ENCODE results near the gene RBM26. TPM values are rescaled to one million over a fixed set of nuclear protein-coding genes. Genes with fewer than 3 reads are reported as not detected.

Gene RBM26
- total and polyA plus RNA-seq, 2 experiments from 2014 or later, result 11.1 to 19.2 TPM

- H3K36me3 ChIP-seq (ENCODE audit: low read depth), result no peaks in the 10 kb centered on the region
- no peak for DNase-seq
- no peaks in the 10 kb centered on the region for H3K79me2 ChIP-seq (ENCODE audit: insufficient read depth)
- no peak overlapping the region for H3K9ac ChIP-seq
- no peaks in the 10 kb centered on the region for H3F3A ChIP-seq (ENCODE audit: insufficient read depth)
- no peaks in the 10 kb centered on the region for H3K9me3 ChIP-seq (ENCODE audit: low read depth)
- H2AFZ ChIP-seq, result no peak overlapping the region
- H3K27me3 ChIP-seq (replicated peaks; ENCODE audit: insufficient read depth), result no peaks in the 10 kb centered on the region
- no peaks in the 10 kb centered on the region for H3K9me2 ChIP-seq (ENCODE audit: insufficient read depth)
- no peak overlapping the region for H3K4me3 ChIP-seq
- H4K20me1 ChIP-seq (ENCODE audit: insufficient read depth), result no peaks in the 10 kb centered on the region
- peaks cover 7% of the 10 kb centered on the region; the same call in 1 of the 2 replicates for H3K4me1 ChIP-seq (ENCODE audit: insufficient read depth)
- no peak overlapping the region for H3K4me2 ChIP-seq (ENCODE audit: unreplicated experiment)
- TF ChIP-seq EZH2phosphoT487 (IDR thresholded peaks at IDR 0.05; ENCODE audit: insufficient read depth, low read depth), result no peak
- TF ChIP-seq EZH2 (IDR thresholded peaks at IDR 0.05; ENCODE audit: insufficient read depth, poor library complexity, severe bottlenecking), result no peak
- in situ Hi-C loops (cut with MboI), result no loop called here
- H3K27ac ChIP-seq, result no peak overlapping the region
- WGBS, 2 experiments (ENCODE audit: low coverage in 1 of 2, low lambda C conversion rate in 2 of 2, missing lambda C conversion rate in 2 of 2), result 82 to 83% methylated on average over 11 of the region's 11 CpGs
Observed at GRCh38 chr13:79445968-79446645, 40.1 kb upstream of the RBM26 start.

DNA sequence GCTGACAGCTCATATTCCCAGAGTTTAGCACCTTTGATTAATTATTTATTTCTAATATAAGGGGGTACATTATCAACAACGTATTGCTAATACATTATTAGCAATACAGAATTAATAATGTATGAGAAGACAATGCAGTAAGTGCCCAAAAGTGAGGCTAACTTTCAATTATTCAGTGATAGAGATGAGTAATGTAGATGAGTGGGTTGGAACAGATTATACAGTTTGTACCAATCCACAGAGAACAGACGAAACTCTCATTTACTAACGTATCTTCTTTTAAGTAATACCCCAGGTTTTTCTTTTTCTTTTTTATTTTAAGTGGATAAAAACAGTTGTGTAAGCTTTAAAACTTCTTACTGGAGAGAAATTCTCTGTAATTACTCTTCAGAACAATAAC, 36.7 kb upstream of the RBM26 start:
- Histone ChIP-seq H3K4me1 (ENCODE audit: insufficient read depth) (peaks cover 6% of the 10 kb centered on the region; the same call in 1 of the 2 replicates), H3K9me3 (ENCODE audit: low read depth) (no peaks in the 10 kb centered on the region), H3K9me2 (ENCODE audit: insufficient read depth) (no peaks in the 10 kb centered on the region), H3K27ac (no peak overlapping the region), H2AFZ (peak overlapping the region; percentile 19; the same call in 1 of the 2 replicates), H3K9ac (no peak overlapping the region), H3K27me3 (replicated peaks; ENCODE audit: insufficient read depth) (no peaks in the 10 kb centered on the region), H3K36me3 (ENCODE audit: low read depth) (no peaks in the 10 kb centered on the region), H3K4me3 (no peak overlapping the region), H4K20me1 (ENCODE audit: insufficient read depth) (no peaks in the 10 kb centered on the region), H3F3A (ENCODE audit: insufficient read depth) (no peaks in the 10 kb centered on the region), H3K4me2 (ENCODE audit: unreplicated experiment) (no peak overlapping the region), H3K79me2 (ENCODE audit: insufficient read depth) (no peaks in the 10 kb centered on the region)
- DNase-seq, result peak; percentile 34
- in situ Hi-C loops (cut with MboI), result no loop called here
- WGBS, 2 experiments (ENCODE audit: low coverage in 1 of 2, low lambda C conversion rate in 2 of 2, missing lambda C conversion rate in 2 of 2), result 50% methylated on average over 3 of the region's 3 CpGs
- TF ChIP-seq EZH2phosphoT487 (IDR thresholded peaks at IDR 0.05; ENCODE audit: insufficient read depth, low read depth) (no peak), EZH2 (IDR thresholded peaks at IDR 0.05; ENCODE audit: insufficient read depth, poor library complexity, severe bottlenecking) (no peak)

DNA sequence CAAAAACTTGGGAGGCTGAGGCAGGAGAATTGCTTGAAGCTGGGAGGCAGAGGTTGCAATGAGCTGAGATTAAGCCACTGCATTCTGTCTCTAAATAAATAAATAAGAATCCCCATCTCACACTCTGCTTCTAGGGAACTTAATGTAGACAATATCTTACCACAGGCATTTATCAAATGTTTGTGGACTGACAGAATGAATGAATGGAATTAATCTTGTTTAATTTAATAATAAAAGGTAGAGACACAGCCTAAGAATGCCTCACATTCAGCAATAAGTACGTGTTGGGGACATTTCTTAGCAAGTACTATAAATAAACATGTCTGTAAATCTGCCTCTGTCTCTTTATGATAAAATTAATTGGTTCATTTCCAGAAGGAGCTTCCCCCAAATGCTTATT, 36.2 kb upstream of the RBM26 start:
- no peak overlapping the region for H3K4me2 ChIP-seq (ENCODE audit: unreplicated experiment)
- no peak overlapping the region for H3K9ac ChIP-seq
- H3F3A ChIP-seq (ENCODE audit: insufficient read depth), result no peaks in the 10 kb centered on the region
- no peaks in the 10 kb centered on the region for H3K79me2 ChIP-seq (ENCODE audit: insufficient read depth)
- H3K36me3 ChIP-seq (ENCODE audit: low read depth), result no peaks in the 10 kb centered on the region
- 33 to 39% methylated on average over 1 of the region's 1 CpG for WGBS, 2 experiments (ENCODE audit: low coverage in 1 of 2, low lambda C conversion rate in 2 of 2, missing lambda C conversion rate in 2 of 2)
- no peak overlapping the region for H2AFZ ChIP-seq
- TF ChIP-seq EZH2phosphoT487 (IDR thresholded peaks at IDR 0.05; ENCODE audit: insufficient read depth, low read depth), result no peak
- no peak for TF ChIP-seq EZH2 (IDR thresholded peaks at IDR 0.05; ENCODE audit: insufficient read depth, poor library complexity, severe bottlenecking)
- no peak for DNase-seq
- peaks cover 6% of the 10 kb centered on the region; the same call in 1 of the 2 replicates for H3K4me1 ChIP-seq (ENCODE audit: insufficient read depth)
- H3K27ac ChIP-seq, result no peak overlapping the region
- no peaks in the 10 kb centered on the region for H4K20me1 ChIP-seq (ENCODE audit: insufficient read depth)
- H3K4me3 ChIP-seq, result no peak overlapping the region
- no peaks in the 10 kb centered on the region for H3K9me3 ChIP-seq (ENCODE audit: low read depth)
- H3K27me3 ChIP-seq (replicated peaks; ENCODE audit: insufficient read depth), result no peaks in the 10 kb centered on the region
- no peaks in the 10 kb centered on the region for H3K9me2 ChIP-seq (ENCODE audit: insufficient read depth)
- in situ Hi-C loops (cut with MboI), result no loop called here

DNA sequence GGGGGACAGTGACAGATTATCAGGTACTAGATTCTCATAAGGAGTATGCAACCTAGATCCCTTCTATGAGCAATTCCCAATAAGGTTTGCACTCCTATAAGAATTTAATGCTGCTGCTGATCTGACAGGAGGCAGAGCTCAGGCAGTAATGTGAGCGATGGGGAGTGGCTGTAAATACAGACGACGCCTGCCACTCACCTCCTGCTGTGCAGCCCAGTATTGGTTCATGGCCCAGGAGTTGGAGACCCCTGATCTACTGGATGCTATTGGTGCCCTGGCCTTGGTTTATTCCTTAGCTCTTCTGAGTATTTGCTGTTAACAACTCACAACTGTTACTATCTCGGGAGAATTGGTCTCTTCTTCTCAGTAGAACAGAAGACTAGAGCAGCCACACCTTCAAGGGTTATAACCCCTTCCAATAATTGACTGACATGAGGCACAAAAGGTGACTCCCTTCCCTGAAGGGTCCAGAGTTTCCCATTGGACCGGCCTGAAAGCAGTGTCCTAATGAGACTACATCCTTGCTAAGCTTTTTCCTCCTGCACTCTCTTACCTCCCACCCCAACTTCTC, 35.0 kb upstream of the RBM26 start:
- TF ChIP-seq EZH2 (IDR thresholded peaks at IDR 0.05; ENCODE audit: insufficient read depth, poor library complexity, severe bottlenecking) (no peak), EZH2phosphoT487 (IDR thresholded peaks at IDR 0.05; ENCODE audit: insufficient read depth, low read depth) (no peak)
- Histone ChIP-seq H3K4me3 (no peak overlapping the region), H3K4me1 (ENCODE audit: insufficient read depth) (peaks cover 8% of the 10 kb centered on the region; the same call in 1 of the 2 replicates), H3K4me2 (ENCODE audit: unreplicated experiment) (no peak overlapping the region), H3F3A (ENCODE audit: insufficient read depth) (peaks cover 2% of the 10 kb centered on the region; the same call in 1 of the 2 replicates), H3K27ac (no peak overlapping the region), H2AFZ (no peak overlapping the region), H3K9me3 (ENCODE audit: low read depth) (no peaks in the 10 kb centered on the region), H3K9me2 (ENCODE audit: insufficient read depth) (no peaks in the 10 kb centered on the region), H4K20me1 (ENCODE audit: insufficient read depth) (no peaks in the 10 kb centered on the region), H3K9ac (no peak overlapping the region), H3K36me3 (ENCODE audit: low read depth) (no peaks in the 10 kb centered on the region), H3K27me3 (replicated peaks; ENCODE audit: insufficient read depth) (no peaks in the 10 kb centered on the region), H3K79me2 (ENCODE audit: insufficient read depth) (no peaks in the 10 kb centered on the region)
- DNase-seq, result no peak
- WGBS, 2 experiments (ENCODE audit: low coverage in 1 of 2, low lambda C conversion rate in 2 of 2, missing lambda C conversion rate in 2 of 2), result 81 to 82% methylated on average over 5 of the region's 5 CpGs
- in situ Hi-C loops (cut with MboI), result no loop called here
